ENCODE data around the gene DCPS.
A peak's percentile ranks its signal among the peaks of the same experiment; 100 is the strongest.
"Not testable (repeated sequence)": the region's sequence is repeated elsewhere in the genome, so short reads cannot be mapped to it uniquely, and the experiment has no call there.

The DCPS gene

GRCh38 chr11:126290887-126291286, 13.0 kb upstream of the DCPS start:
- Histone ChIP-seq H3K9ac (ENCODE audit: low read length) (no peak overlapping the region), H3K4me1 (ENCODE audit: control insufficient read depth, low read depth, low read length) (no peaks in the 10 kb centered on the region), H3K27me3 (ENCODE audit: control insufficient read depth, insufficient read depth, low read length) (no peaks in the 10 kb centered on the region), H3K4me3 (ENCODE audit: low read length) (no peak overlapping the region), H3K27ac (ENCODE audit: low read length) (no peak overlapping the region), H3K9me3 (ENCODE audit: control insufficient read depth, low read depth, low read length) (no peaks in the 10 kb centered on the region), H3K36me3 (ENCODE audit: control insufficient read depth, low read depth, low read length) (peaks cover 18% of the 10 kb centered on the region)

- Histone ChIP-seq H3K36me3 (ENCODE audit: control insufficient read depth, low read depth, low read length) (peaks cover 18% of the 10 kb centered on the region), H3K9me3 (ENCODE audit: control insufficient read depth, low read depth, low read length) (no peaks in the 10 kb centered on the region), H3K4me1 (ENCODE audit: control insufficient read depth, low read depth, low read length) (no peaks in the 10 kb centered on the region), H3K4me3 (ENCODE audit: low read length) (no peak overlapping the region), H3K9ac (ENCODE audit: low read length) (no peak overlapping the region), H3K27me3 (ENCODE audit: control insufficient read depth, insufficient read depth, low read length) (no peaks in the 10 kb centered on the region), H3K27ac (ENCODE audit: low read length) (no peak overlapping the region)
Observed at GRCh38 chr11:126293726-126294125, 10.1 kb upstream of the DCPS start.

DNA sequence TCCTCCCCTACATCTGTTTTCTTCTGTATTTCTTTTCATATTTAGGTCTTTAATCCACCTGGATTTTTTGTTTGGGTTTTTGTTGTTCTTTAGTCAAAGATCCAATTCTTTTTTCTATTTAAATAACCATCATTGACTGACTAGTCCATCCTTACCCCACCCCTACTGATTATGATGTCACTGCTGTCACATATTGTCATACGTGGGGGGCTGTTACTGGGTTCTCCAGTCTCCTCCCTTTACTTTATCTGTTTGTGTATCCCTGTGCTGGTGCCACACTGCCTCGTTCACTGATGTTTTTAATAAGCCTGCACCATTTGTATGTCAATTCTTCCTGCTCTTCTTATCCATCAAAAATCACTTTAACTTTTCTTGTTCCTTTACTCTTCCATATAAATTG, 6.9 kb upstream of the DCPS start:
- peaks cover 18% of the 10 kb centered on the region for H3K36me3 ChIP-seq (ENCODE audit: control insufficient read depth, low read depth, low read length)
- no peaks in the 10 kb centered on the region for H3K4me1 ChIP-seq (ENCODE audit: control insufficient read depth, low read depth, low read length)
- H3K27ac ChIP-seq (ENCODE audit: low read length): no peak overlapping the region
- no peaks in the 10 kb centered on the region for H3K27me3 ChIP-seq (ENCODE audit: control insufficient read depth, insufficient read depth, low read length)
- H3K9me3 ChIP-seq (ENCODE audit: control insufficient read depth, low read depth, low read length): no peaks in the 10 kb centered on the region
- no peak overlapping the region for H3K9ac ChIP-seq (ENCODE audit: low read length)
- H3K4me3 ChIP-seq (ENCODE audit: low read length): no peak overlapping the region

DNA sequence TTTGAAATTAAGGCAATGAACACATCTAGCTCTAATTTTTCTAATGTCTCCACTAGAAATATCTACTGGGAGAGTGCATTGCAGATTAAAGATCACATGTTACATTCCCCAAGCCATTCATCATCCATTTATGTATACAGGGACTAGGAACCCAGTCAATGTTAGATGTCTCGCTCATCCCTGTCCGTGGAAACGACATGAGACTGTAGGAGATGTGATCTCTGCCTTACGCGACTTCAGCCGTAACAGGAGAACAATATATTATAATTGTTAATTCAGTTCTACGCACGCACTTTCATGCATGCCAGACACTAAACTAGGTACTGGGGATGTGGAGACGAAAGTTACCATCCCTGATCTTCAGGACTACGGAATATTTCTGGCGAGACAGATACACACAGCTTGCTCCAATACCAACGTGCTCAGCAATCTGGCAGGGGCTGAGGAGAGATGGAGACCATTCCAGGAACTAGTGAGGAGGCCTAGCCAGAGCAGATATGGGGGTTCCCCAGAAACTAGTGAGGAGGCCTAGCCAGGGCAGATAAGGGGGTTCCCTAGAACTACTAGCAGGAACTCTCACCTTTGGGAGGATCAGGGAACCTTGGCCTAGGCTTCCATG, 706 bp downstream of the DCPS start:
- no peaks in the 10 kb centered on the region for H3K4me1 ChIP-seq (ENCODE audit: control insufficient read depth, low read depth, low read length)
- peak overlapping the region; percentile 91 for H3K27ac ChIP-seq (ENCODE audit: low read length)
- H3K4me3 ChIP-seq (ENCODE audit: low read length): peak overlapping the region; percentile 75
- no peaks in the 10 kb centered on the region for H3K9me3 ChIP-seq (ENCODE audit: control insufficient read depth, low read depth, low read length)
- peak overlapping the region; percentile 88 for H3K9ac ChIP-seq (ENCODE audit: low read length)
- no peaks in the 10 kb centered on the region for H3K36me3 ChIP-seq (ENCODE audit: control insufficient read depth, low read depth, low read length)
- no peaks in the 10 kb centered on the region for H3K27me3 ChIP-seq (ENCODE audit: control insufficient read depth, insufficient read depth, low read length)

GRCh38 chr11:126305699-126306098, 1.8 kb downstream of the DCPS start:
- Histone ChIP-seq H3K27me3 (ENCODE audit: control insufficient read depth, insufficient read depth, low read length) (no peaks in the 10 kb centered on the region), H3K9me3 (ENCODE audit: control insufficient read depth, low read depth, low read length) (no peaks in the 10 kb centered on the region), H3K4me1 (ENCODE audit: control insufficient read depth, low read depth, low read length) (no peaks in the 10 kb centered on the region), H3K9ac (ENCODE audit: low read length) (no peak overlapping the region), H3K4me3 (ENCODE audit: low read length) (no peak overlapping the region), H3K27ac (ENCODE audit: low read length) (no peak overlapping the region), H3K36me3 (ENCODE audit: control insufficient read depth, low read depth, low read length) (no peaks in the 10 kb centered on the region)

- Histone ChIP-seq H3K9me3 (ENCODE audit: control insufficient read depth, low read depth, low read length) (no peaks in the 10 kb centered on the region), H3K27ac (ENCODE audit: low read length) (no peak overlapping the region), H3K4me3 (ENCODE audit: low read length) (no peak overlapping the region), H3K36me3 (ENCODE audit: control insufficient read depth, low read depth, low read length) (no peaks in the 10 kb centered on the region), H3K27me3 (ENCODE audit: control insufficient read depth, insufficient read depth, low read length) (no peaks in the 10 kb centered on the region), H3K4me1 (ENCODE audit: control insufficient read depth, low read depth, low read length) (no peaks in the 10 kb centered on the region), H3K9ac (ENCODE audit: low read length) (no peak overlapping the region)
Observed at GRCh38 chr11:126307706-126308105, 3.8 kb downstream of the DCPS start.

DNA sequence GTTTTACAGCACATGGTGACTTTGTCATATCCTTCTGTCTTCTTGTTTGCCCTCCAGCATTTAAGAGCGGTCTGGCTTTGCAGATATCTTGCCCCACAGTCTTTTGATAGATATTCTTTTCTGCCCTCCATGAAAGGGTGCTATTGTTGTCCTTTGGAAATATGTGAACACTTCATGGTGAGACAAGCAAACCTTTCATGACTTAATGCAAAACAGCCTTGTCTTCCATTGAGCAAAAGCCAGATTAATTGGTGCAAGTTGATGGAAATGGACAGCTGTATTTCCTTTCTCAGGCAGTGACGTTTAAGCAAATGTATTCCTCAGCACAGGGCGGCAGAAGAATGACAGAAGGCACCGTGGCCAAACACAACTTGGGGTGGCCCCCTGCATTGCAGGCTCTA, 4.4 kb downstream of the DCPS start:
- no peak overlapping the region for H3K27ac ChIP-seq (ENCODE audit: low read length)
- H3K9me3 ChIP-seq (ENCODE audit: control insufficient read depth, low read depth, low read length): no peaks in the 10 kb centered on the region
- H3K27me3 ChIP-seq (ENCODE audit: control insufficient read depth, insufficient read depth, low read length): no peaks in the 10 kb centered on the region
- no peak overlapping the region for H3K9ac ChIP-seq (ENCODE audit: low read length)
- no peak overlapping the region for H3K4me3 ChIP-seq (ENCODE audit: low read length)
- no peaks in the 10 kb centered on the region for H3K4me1 ChIP-seq (ENCODE audit: control insufficient read depth, low read depth, low read length)
- no peaks in the 10 kb centered on the region for H3K36me3 ChIP-seq (ENCODE audit: control insufficient read depth, low read depth, low read length)

- H3K27me3 ChIP-seq (ENCODE audit: control insufficient read depth, insufficient read depth, low read length); H3K4me3 ChIP-seq (ENCODE audit: low read length); H3K27ac ChIP-seq (ENCODE audit: low read length); H3K9me3 ChIP-seq (ENCODE audit: control insufficient read depth, low read depth, low read length); H3K4me1 ChIP-seq (ENCODE audit: control insufficient read depth, low read depth, low read length); H3K9ac ChIP-seq (ENCODE audit: low read length); H3K36me3 ChIP-seq (ENCODE audit: control insufficient read depth, low read depth, low read length): not testable (repeated sequence)
Observed at GRCh38 chr11:126308771-126309170, 4.9 kb downstream of the DCPS start.

- no peak overlapping the region for H3K4me3 ChIP-seq (ENCODE audit: low read length)
- peaks cover 5% of the 10 kb centered on the region for H3K36me3 ChIP-seq (ENCODE audit: control insufficient read depth, low read depth, low read length)
- no peaks in the 10 kb centered on the region for H3K4me1 ChIP-seq (ENCODE audit: control insufficient read depth, low read depth, low read length)
- no peak overlapping the region for H3K9ac ChIP-seq (ENCODE audit: low read length)
- H3K27me3 ChIP-seq (ENCODE audit: control insufficient read depth, insufficient read depth, low read length): no peaks in the 10 kb centered on the region
- H3K27ac ChIP-seq (ENCODE audit: low read length): no peak overlapping the region
- no peaks in the 10 kb centered on the region for H3K9me3 ChIP-seq (ENCODE audit: control insufficient read depth, low read depth, low read length)
Observed at GRCh38 chr11:126310200-126310991, 6.5 kb downstream of the DCPS start.

GRCh38 chr11:126310992-126311310, 7.1 kb downstream of the DCPS start:
- H3K9ac ChIP-seq (ENCODE audit: low read length): no peak overlapping the region
- H3K9me3 ChIP-seq (ENCODE audit: control insufficient read depth, low read depth, low read length): no peaks in the 10 kb centered on the region
- no peak overlapping the region for H3K27ac ChIP-seq (ENCODE audit: low read length)
- no peak overlapping the region for H3K4me3 ChIP-seq (ENCODE audit: low read length)
- peaks cover 5% of the 10 kb centered on the region for H3K36me3 ChIP-seq (ENCODE audit: control insufficient read depth, low read depth, low read length)
- H3K27me3 ChIP-seq (ENCODE audit: control insufficient read depth, insufficient read depth, low read length): no peaks in the 10 kb centered on the region
- no peaks in the 10 kb centered on the region for H3K4me1 ChIP-seq (ENCODE audit: control insufficient read depth, low read depth, low read length)

DNA sequence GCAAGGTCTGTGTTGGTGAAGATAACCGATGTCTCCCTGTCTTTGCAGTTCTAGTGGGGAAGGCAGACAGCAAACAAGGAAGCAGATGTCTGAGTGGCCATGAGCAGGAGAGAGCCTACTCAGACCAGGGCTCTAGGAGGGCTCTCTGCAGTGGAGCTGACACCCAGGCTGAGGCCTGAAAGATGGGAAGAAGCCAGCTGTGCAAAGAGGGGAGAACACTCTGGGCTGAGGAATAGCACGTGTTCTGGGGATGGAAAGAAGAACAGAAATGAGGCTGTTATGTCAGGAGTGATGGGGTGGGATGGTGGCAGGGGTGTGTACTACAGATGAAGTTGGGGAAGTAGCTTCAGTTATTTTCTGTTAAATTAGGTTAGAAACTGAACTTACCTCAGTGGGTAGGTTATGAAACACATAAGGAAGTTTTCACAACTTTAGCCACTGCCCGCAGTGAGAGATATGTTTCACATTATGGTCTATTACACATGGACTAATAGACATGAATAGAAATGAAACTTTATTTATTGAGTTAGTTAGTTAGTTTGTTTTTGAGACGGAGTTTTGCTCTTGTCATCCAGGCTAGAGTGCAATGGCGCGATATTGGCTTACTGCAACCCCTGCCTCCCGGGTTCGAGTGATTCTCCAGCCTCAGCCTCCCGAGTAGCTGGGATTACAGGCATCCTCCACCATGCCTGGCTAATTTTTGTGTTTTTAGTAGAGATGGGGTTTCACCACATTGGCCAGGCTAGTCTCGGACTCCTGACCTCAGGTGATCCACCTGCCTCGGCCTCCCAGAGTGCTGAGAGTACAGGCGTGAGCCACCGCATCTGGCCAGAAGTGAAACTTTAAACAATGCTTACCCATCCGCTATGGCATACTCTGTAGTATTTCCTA, 7.8 kb downstream of the DCPS start:
- no peak overlapping the region for H3K27ac ChIP-seq (ENCODE audit: low read length)
- H3K36me3 ChIP-seq (ENCODE audit: control insufficient read depth, low read depth, low read length): peaks cover 5% of the 10 kb centered on the region
- H3K27me3 ChIP-seq (ENCODE audit: control insufficient read depth, insufficient read depth, low read length): no peaks in the 10 kb centered on the region
- no peak overlapping the region for H3K4me3 ChIP-seq (ENCODE audit: low read length)
- H3K9ac ChIP-seq (ENCODE audit: low read length): no peak overlapping the region
- no peaks in the 10 kb centered on the region for H3K4me1 ChIP-seq (ENCODE audit: control insufficient read depth, low read depth, low read length)
- H3K9me3 ChIP-seq (ENCODE audit: control insufficient read depth, low read depth, low read length): no peaks in the 10 kb centered on the region

Data from iPS-18a (cell line).